Spleen (tissue), 11 donors: ENCODE results near the gene PRKCB. TPM values are rescaled to one million over a fixed set of nuclear protein-coding genes. Genes with fewer than 3 reads are reported as not detected.

ENCODE experiments used
- DNase-seq: peaks from one replicate; pipeline ENCODE4 v3.0.0-alpha.2; 2020
- H3K27ac ChIP-seq, 8 donors: fragments of 200-600 bp; sonication (generic) in 7 of 8; 1 replicate in 4 of 8; 2 replicates in 4 of 8; pipeline versions ENCODE4 v1.5.0 to v1.8.0; 2016 to 2021; ENCODE audit warnings: inconsistent platforms in 4 of 8, mild to moderate bottlenecking in 4 of 8, moderate library complexity in 1 of 8
- H3K27me3 ChIP-seq, 7 donors: fragments of 200-600 bp; sonication (generic) in 6 of 7; replicated peaks in 1 of 7; 1 replicate in 4 of 7; 2 replicates in 3 of 7; pipeline versions ENCODE4 v1.5.0 to v1.8.0; 2016 to 2021; ENCODE audit warnings: inconsistent platforms in 3 of 7, mild to moderate bottlenecking in 1 of 7
- H3K36me3 ChIP-seq, 6 donors: fragments of 200-600 bp; sonication (generic) in 5 of 6; 1 replicate in 4 of 6; 2 replicates in 2 of 6; pipeline versions ENCODE4 v1.5.0 to v1.8.0; 2016 to 2021; ENCODE audit warnings: inconsistent platforms in 2 of 6
- H3K4me1 ChIP-seq, 6 donors: fragments of 200-600 bp; sonication (generic) in 5 of 6; 1 replicate in 3 of 6; 2 replicates in 3 of 6; pipeline versions ENCODE4 v1.5.0 to v1.8.0; 2016 to 2021; ENCODE audit warnings: inconsistent platforms in 3 of 6
- H3K4me3 ChIP-seq, 8 donors: fragments of 200-600 bp; sonication (generic) in 7 of 8; 1 replicate in 4 of 8; 2 replicates in 4 of 8; pipeline versions ENCODE4 v1.5.0 to v1.8.0; 2016 to 2021; ENCODE audit warnings: inconsistent platforms in 4 of 8, mild to moderate bottlenecking in 4 of 8, moderate library complexity in 2 of 8
- H3K9me3 ChIP-seq, 8 donors: fragments of 200-600 bp; sonication (generic) in 7 of 8; 1 replicate in 4 of 8; 2 replicates in 4 of 8; pipeline versions ENCODE4 v1.5.0 to v1.8.0; 2016 to 2021; ENCODE audit warnings: inconsistent platforms in 4 of 8
- CTCF ChIP-seq, 11 experiments: fragments of 200-600 bp in 7 of 11; fragments of 450-650 bp in 4 of 11; sonication (generic) in 4 of 11; IDR thresholded peaks in 8 of 11; conservative IDR thresholded peaks in 3 of 11; 1 replicate in 7 of 11; 2 replicates in 4 of 11; pipeline versions ENCODE4 v1.4.0 to v1.8.0; 2016 to 2021; ENCODE audit warnings: antibody characterized with exemption in 11 of 11, inconsistent platforms in 4 of 11, mild to moderate bottlenecking in 1 of 11
- POLR2A ChIP-seq, 3 donors: fragments of 450-650 bp; IDR thresholded peaks; one replicate each; pipeline ENCODE4 v1.5.1; 2017; ENCODE audit warnings: antibody characterized with exemption in 3 of 3, mild to moderate bottlenecking in 1 of 3
- POLR2AphosphoS5 ChIP-seq, 3 donors: sonication (generic); formaldehyde crosslinking; IDR thresholded peaks; one replicate each; pipeline ENCODE4 v1.5.1; 2017; ENCODE audit warnings: antibody characterized with exemption in 3 of 3
- WGBS, 5 donors: extraction: QIAGEN DNeasy Blood & Tissue Kit in 3 of 5; methylation state at CpG; one replicate each; pipeline versions ENCODE4 v1.1.5 to v1.1.7; 2013 to 2018; 5-methylcytosine and 5-hydroxymethylcytosine counted together
- intact Hi-C: fragments of 100-400 bp; cut with DNase I; formaldehyde crosslinking; loops from one replicate; pipeline ENCODE4 v1.15.0; 2023; ENCODE audit warnings: low total_unique reads
- polyA plus RNA-seq, 3 donors: library from polyadenylated mRNA; stranded (reverse); fragments of 200-250 nt; gene quantifications; one replicate each; pipeline ENCODE4 v1.2.1, GENCODE V29; 2013
- total RNA-seq, 7 donors: library from RNA; depleted of rRNA in 3 of 7; stranded (reverse); fragments of >200 nt in 3 of 7; fragmentation: NEBNext Ultra II Directional in 4 of 7; extraction: Animal tissue kit (Norgen Biotek cat#: 25700) in 4 of 7; gene quantifications; one replicate each; pipeline versions ENCODE4 v1.1.0 to v1.2.1, GENCODE V29; 2016 to 2021
- donor health status: healthy with polysubstance abuse.
- donor health status: DM: no; HTN: no; CAD: no; lungs with moderate emphysema.
- donor health status: DM: no; HTN: no; CAD: no.
- donor health status: Bipolar disorder and iron deficiency.
- donor health status: healthy.
- donor health status: DM: no; HTN: no; CAD: no.
- donor health status: DM: yes; HTN: yes; CAD: no.

Gene PRKCB
- total and polyA plus RNA-seq, 10 donors, result 33.8 to 284 (median 182) TPM

GRCh38 chr16:24010440-24011089 is 174.8 kb downstream of the PRKCB start:
- H3K36me3 ChIP-seq, result peaks cover 0 to 34% (median 0%) of the 10 kb centered on the region in 6 donors
- H3K27ac ChIP-seq, result peak overlapping the region in 4 of 8 donors; percentile 19 to 67 (median 48)
- peaks cover 32 to 100% (median 78%) of the 10 kb centered on the region in 6 donors for H3K4me1 ChIP-seq
- WGBS, 5 donors, result 48 to 56% (median 50%) methylated on average over 8 of the region's 8 CpGs
- peak; percentile 93 for DNase-seq
- intact Hi-C loops, result loop anchor here (5.0 kb wide), 1 partner anchor 208 kb away; no protein-coding TSS in a partner anchor
- no peaks in the 10 kb centered on the region for H3K27me3 ChIP-seq
- TF ChIP-seq CTCF (IDR thresholded peaks at IDR 0.05 in 8 of 11, conservative IDR thresholded peaks at IDR 0.05 in 3 of 11) (peak; percentile 72 to 93 (median 87)), POLR2AphosphoS5 (IDR thresholded peaks at IDR 0.05) (peak in 1 of 3 donors; percentile 61), POLR2A (IDR thresholded peaks at IDR 0.05) (no peak)
- no peak overlapping the region for H3K4me3 ChIP-seq
- H3K9me3 ChIP-seq, result no peaks in the 10 kb centered on the region

- Histone ChIP-seq H3K4me1 (peaks cover 26 to 100% (median 72%) of the 10 kb centered on the region in 6 donors), H3K27ac (peak overlapping the region in 2 of 8 donors; percentile 48 to 49), H3K9me3 (no peaks in the 10 kb centered on the region), H3K27me3 (no peaks in the 10 kb centered on the region), H3K4me3 (no peak overlapping the region), H3K36me3 (peaks cover 0 to 34% (median 0%) of the 10 kb centered on the region in 6 donors)
- no peak for TF ChIP-seq POLR2A (IDR thresholded peaks at IDR 0.05)
- no peak for TF ChIP-seq CTCF (IDR thresholded peaks at IDR 0.05 in 8 of 11, conservative IDR thresholded peaks at IDR 0.05 in 3 of 11)
- TF ChIP-seq POLR2AphosphoS5 (IDR thresholded peaks at IDR 0.05), result no peak
- intact Hi-C loops, result loop anchor here (5.0 kb wide), 1 partner anchor 209 kb away; no protein-coding TSS in a partner anchor
- DNase-seq, result no peak
Observed at GRCh38 chr16:24011237-24011636, 175.5 kb downstream of the PRKCB start.

- H3K4me1 ChIP-seq, result peaks cover 24 to 96% (median 71%) of the 10 kb centered on the region in 6 donors
- WGBS, 5 donors, result 79 to 83% (median 81%) methylated on average over 5 of the region's 5 CpGs
- H3K36me3 ChIP-seq, result peaks cover 0 to 23% (median 0%) of the 10 kb centered on the region in 6 donors
- no peak for DNase-seq
- H3K9me3 ChIP-seq, result no peaks in the 10 kb centered on the region
- peak overlapping the region in 4 of 8 donors; percentile 33 to 72 (median 67) for H3K27ac ChIP-seq
- H3K4me3 ChIP-seq, result no peak overlapping the region
- H3K27me3 ChIP-seq, result no peaks in the 10 kb centered on the region
- intact Hi-C loops, result loop anchor here (5.0 kb wide), 1 partner anchor 211 kb away; no protein-coding TSS in a partner anchor
- TF ChIP-seq POLR2AphosphoS5 (IDR thresholded peaks at IDR 0.05) (no peak), CTCF (IDR thresholded peaks at IDR 0.05 in 8 of 11, conservative IDR thresholded peaks at IDR 0.05 in 3 of 11) (no peak), POLR2A (IDR thresholded peaks at IDR 0.05) (no peak)
Observed at GRCh38 chr16:24013054-24013636, 177.4 kb downstream of the PRKCB start.
